SHP77 (cell line): Measurements from ENCODE around the gene NUBPL.

ENCODE experiments used
- DNase-seq, 2 experiments: peaks; one replicate each; lab custom pipeline; 2025; lab: John Stamatoyannopoulos, UW

Gene NUBPL, protein sequence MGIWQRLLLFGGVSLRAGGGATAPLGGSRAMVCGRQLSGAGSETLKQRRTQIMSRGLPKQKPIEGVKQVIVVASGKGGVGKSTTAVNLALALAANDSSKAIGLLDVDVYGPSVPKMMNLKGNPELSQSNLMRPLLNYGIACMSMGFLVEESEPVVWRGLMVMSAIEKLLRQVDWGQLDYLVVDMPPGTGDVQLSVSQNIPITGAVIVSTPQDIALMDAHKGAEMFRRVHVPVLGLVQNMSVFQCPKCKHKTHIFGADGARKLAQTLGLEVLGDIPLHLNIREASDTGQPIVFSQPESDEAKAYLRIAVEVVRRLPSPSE

DNA sequence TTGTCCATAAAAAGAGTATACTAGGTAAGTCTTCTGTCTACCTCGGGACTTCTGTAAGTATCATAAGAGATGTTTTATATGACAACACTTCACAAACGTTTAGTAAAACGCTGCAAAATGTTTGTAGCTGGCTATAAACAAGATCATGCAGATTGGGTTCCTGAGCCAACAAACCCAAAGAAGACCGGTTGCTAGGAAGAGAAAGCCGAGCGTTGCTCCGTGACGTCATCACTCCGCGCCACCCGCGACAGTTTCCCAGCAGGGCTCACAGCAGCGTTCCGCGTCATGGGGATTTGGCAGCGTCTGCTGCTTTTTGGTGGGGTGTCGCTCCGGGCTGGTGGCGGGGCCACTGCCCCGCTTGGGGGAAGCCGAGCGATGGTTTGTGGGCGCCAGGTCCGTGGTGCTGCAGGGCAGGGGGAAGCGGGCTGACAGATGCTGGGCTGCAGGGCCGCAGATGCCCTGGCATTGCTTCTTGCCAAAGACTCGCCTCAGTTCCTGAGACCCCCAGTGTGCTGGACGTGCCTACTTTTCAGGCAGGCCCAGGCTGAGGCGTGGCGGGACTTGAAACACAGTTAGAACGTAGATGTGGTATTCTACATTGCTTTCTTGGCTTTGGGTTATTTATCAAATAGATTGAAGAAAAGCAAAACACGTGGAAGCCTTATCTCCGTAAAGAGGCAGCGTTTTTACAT, at the start of gene NUBPL:
NUBPL (plus strand) TSS at position 250 of the 692 bp plus-strand sequence; CDS start at position 286, 36 bp downstream.
- peak; percentile 94 to 95 for DNase-seq

DNA sequence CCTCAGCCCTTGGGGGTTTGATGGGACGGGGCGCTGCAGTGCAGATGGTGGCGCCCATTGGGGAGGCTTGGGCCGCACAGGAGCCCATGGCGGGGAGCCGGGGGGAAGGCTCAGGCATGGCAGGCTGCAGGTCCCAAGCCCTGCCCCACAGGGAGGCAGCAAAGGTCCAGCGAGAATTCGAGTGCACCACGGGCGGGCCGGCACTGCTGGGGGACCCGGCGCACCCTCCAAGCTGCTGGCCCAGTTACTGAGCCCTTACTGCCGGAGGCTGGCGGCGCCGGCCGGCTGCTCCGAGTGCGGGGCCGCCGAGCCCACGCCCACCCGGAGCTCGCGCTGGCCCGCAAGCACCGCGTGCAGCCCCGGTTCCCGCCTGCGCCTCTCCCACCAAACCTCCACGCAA, 34.1 kb upstream of the NUBPL start:
- no peak for DNase-seq

DNA sequence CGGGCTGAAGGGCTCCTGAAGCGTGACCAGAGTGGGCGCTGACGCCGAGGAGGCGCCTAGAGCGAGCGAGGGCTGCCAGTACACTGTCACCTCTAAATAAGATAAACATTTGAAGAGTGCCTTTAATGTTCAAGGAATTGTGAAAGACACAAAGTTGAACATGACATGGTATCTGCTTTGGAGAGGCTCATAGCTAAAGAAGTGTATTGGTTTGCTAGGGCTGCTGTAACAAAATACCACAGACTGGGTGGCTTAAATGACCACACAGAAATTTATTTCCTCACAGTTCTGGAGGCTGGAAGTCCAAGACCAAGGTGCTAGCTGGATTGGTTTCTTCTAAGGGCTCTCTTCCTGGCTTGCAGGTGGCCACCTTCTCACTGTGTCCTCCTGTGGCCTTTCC, 33.7 kb upstream of the NUBPL start:
- no peak for DNase-seq

DNA sequence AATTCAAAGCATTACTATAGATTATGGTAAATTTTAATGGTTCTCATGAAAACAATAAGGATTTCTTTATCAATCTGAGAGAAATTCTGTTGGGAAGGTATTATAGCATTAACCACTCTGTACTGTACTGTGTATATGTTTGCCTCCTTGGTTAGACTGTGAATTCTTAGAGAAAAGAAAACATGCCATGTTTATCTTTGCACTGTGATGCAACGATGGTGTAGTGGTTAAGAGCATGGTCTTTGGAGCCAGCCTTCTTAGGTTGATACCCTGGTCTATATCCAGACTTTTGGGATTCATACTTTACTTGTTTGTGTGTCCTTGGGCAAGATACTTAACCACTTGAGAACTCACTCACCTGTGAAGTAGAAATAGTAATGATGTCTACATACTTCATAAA, 32.2 kb upstream of the NUBPL start:
- no peak for DNase-seq

DNA sequence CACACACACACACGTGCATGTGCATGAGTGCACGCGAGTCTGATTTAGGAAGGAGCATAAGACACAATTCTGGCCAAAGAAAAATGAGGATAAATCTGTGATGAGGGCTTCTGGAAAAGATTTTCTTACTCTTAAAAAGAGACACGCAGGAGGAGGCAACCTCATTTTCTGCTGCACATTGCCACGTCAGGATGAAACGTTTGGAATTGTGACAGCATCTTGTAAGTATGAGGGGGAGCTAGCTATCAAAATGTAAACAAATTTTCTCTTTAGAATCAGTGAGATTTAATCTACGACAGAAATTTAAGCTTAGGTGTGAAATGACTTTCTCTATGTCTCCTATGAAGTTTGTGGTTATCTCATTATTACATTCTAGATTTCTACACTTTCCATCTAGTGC, 31.1 kb upstream of the NUBPL start:
- DNase-seq = no peak

DNA sequence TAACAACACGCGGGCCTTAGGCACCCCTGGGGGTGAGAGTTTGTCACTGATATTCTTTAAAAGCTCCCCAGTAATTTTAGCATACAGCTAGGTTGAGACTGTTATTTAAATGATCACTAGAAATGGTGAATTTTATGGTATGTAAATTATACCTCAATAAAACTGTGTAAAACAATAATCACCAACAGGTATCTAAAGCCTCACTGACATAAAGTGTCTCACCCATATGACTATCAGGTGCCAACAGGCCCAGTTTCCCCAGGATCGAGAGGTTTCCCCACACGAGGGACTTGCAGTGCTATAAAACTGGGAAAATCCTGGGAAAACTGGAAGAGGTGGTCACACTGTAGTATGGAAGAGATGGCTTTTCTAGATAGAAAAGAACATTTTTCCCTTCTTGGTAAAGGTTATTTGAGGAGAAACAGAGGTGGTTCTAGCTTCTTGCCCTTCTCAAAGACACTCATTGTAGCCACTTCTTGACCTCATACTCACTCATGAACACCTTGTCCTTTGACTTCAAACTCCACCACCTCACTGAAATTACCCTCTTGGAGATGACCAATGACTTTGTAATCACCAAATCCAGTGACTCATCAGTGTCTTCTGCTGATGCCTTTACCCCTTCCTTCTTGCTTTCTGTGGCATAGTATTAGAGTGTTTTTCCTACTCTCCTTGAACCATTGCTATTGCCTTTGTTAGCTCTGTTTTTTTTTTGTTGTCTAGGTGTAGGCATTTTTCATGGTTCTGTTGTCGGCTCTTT, 24.8 kb upstream of the NUBPL start:
- DNase-seq = no peak

DNA sequence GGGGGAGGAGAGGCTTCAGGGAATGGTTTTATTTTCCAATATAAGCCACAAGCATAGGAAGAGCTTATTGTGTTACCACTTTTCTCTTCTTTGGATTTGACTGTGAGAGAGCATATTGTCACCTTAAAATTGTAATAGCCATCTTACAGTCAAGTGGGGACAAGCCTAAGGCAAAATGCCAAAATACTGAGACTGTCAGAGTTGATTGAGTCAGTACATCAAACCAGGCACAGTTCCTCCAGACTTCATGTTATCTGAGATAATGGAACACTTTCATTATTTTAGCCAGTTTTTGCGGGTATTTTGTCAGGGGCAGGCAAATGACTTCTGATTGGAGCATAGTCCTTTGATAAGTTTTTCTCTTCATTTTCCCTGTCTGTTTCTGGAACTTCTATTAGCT, 19.5 kb upstream of the NUBPL start:
- DNase-seq = no peak

DNA sequence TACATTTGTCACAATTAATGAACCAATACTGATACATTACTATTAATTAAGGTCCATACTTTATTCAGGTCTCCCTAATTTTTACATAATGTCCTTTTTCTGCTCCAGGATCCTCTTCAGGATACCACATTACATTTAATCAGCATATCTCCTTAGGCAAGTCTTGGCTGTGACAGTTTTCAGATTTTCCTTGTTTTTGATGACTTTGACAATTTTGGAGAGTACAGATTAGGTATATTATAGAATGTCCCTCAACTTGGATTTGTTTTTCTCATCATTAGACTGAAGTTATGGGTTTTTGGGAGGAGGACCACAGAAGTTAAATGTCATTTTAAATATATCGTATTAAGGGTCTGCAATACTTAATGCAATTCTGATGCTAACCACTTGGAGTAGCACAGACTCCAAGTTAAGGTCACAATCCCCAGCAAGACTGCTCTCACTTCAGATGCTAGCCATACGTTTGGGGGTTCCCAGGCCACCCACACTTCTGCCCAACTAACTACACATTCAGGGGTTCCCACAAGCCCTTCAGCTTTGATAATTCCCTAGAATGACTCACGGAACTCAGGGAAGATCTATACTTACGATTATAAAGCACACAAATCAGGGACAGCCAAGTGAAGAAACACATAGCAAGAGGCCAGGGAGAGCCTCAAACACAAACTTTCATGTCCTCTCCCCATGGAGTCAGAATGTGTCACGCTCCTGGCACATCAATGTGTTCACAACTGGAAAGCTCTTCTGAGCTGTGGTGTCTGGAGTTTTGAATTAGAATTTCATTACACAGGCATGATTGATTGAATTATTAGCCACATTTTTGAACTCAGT, 17.0 kb upstream of the NUBPL start:
- DNase-seq = no peak

DNA sequence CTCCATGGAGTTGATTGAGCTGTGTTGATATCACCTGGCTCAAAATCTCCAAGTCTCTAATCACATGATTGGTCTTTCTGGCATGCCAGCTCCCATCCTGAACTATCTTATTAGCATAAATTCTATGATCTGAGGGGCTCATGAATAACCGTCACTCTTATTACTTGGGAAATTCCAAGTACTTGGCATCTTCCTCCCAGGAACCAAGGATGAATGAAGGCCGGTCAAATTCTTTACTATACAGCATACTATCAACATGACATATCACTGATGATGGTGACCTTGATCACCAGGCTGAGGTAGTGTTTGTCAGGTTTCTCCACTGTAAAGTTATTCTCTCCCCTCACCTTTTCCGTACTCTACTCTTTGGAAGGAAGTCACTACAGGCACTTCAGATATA, 16.4 kb upstream of the NUBPL start:
- no peak for DNase-seq

DNA sequence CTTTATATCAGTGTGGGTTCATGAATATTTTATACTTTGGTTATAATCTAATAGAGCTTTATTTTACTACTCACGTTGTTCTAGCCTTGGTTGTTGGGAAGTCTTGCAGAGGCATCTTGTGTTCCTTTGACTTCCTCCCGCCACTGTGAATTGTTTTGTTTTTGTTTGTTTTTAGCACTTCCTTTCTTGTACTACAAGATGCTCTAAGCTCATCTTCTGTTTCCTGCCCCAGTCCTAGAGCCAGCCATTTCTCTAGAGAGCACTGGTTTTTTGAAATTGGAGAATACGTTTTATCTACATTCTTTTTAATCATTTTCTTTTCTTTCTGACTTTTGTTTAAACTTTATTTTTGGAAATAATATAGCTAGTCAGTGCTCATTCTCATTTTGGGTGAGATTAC, 15.9 kb upstream of the NUBPL start:
- DNase-seq = no peak

DNA sequence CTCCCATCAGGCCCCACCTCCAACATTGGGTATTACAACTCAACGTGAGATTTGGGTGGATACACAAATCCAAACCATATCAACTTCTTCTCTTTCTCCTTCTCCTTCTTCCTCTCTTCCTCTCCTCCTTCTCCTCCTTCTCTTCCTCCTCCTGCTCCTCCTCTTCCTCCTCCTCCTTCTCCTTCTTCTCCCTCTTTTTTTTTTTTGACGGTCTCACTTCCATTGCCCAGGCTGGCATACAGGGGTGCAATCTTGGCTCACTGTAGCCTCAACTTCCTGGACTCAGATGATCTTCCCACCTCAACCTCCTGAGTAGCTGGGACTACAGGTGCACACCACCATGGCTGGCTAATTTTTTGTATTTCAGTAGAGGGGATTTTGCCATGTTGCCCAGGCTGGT, 11.4 kb upstream of the NUBPL start:
- no peak for DNase-seq

DNA sequence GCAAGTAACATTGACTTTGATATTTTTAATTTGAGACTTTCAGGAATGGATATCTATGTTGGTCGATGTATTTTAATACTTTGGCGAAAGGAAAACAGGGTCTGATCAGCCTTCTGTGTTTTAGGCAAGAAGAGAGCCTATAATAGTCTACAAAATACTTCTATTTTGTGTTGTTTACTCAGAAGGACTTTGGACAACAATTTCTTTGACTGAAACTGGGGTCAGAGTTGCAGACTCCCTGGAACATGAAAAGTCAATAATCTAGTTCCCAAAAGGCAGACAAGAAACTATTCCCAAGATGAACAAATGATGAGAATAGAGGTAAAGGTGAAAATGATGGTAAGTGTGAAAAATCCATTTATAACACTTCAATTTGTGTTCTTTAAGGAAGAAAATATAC, 10.6 kb upstream of the NUBPL start:
- no peak for DNase-seq

DNA sequence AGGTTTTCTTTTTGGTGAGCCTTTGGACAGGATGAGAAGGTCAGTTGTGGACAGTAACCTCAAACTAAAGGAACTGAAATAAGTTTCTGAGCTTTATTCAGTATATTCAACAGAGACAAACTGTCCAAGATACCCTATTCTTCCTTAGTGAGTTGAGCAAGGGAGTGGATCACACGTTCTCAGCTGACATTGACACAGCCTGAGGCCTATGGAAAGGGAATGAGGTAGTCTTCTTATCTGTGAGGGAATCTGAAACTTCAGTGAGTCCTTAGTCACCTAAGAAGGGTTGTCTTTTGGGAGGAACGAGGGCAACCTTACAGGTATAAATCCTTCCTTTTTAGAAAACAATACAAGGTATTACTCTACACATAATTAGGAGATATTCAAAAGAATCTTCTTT, 5.0 kb upstream of the NUBPL start:
- no peak for DNase-seq

DNA sequence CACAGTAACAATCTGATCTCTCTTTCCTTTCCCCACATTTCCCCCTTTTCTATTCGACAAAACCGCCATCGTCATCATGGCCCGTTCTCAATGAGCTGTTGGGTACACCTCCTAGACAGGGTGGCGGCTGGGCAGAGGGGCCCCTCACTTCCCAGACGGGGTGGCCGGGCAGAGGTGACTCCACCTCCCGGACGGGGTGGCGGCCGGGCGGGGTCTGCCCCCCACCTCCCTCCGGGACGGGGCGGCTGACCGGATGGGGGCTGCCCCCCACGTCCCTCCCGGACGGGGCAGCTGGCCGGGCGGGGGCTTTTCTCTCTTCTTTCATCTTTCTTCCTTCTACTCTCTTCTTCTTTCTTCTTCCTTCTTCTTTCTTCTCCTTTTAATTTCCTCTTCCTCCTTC, 1.3 kb upstream of the NUBPL start:
- no peak for DNase-seq

DNA sequence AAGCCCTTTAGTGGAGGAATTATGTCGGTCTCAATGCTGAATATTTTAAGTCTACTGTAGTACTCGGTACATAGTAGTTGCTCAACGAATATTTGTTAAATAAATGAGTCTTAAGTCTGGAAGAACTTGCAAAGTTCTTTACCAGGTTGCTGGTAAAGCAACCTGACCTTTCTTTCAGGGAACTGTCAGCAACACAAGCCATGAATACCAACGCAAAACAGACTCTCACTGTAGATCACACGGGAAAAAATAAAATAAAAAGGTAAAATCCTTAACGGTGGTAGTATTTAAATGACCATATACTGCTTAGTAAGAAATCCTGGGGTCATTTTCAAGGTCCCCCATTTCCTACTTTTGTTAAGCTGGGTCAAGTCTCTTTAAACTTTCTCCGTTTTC, 447 bp upstream of the NUBPL start:
- no peak for DNase-seq

DNA sequence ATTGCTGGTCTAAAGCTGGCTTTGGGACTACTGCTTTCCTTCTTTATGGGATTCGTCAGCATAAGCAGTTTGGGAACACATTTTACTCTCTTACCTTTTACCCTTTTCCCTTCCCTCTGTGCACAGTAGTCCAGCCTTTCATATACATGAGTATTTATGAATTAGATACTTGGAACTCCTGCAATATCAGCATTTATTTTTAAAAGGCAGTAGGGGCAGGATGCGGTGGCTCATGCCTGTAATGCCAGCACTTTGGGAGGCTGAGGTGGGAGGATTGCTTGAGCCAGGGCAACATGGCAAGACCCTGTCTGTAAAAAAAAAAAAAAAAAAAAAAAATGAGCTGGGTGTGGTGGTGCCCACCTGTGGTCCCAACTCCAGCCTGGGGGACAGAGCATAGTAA, 3.0 kb downstream of the NUBPL start:
- DNase-seq = no peak

DNA sequence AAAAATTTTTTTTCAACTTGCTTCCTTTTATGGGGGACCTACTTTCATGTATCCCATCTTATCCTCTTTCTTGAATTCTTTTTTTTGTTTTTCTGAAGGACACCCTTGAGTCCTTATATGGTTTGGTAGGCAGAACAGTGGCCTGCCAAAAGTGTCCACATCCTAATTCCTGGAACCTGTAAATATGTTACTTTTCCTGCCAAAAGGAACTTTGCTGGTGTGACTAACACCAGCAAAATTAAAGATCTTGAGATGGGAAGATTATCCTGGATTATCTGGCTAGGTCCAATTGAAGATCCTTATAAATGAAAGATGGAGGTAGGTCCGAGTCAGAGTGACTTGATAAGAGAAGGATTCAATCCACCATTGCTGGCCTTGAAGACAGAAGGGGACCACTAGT, 5.3 kb downstream of the NUBPL start:
- no peak for DNase-seq

DNA sequence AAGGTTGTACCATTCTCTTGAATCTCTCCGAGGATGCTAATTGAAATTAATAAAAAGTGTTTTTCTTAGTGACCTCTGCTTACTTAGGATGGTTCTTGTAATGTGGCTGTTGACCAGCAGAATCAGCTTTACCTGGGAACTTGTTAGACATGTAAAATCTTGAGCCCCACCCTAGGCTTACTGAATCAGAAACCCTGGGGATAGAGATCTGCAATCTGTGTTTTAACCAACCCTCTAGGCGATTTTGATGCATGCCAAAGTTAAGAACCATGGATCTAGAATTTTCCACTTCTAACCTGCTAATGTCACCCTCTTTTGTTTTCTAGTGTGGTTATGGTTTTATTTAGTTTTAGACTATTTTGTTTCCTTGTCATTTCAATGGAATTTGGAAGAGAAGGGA, 6.5 kb downstream of the NUBPL start:
- DNase-seq = no peak

DNA sequence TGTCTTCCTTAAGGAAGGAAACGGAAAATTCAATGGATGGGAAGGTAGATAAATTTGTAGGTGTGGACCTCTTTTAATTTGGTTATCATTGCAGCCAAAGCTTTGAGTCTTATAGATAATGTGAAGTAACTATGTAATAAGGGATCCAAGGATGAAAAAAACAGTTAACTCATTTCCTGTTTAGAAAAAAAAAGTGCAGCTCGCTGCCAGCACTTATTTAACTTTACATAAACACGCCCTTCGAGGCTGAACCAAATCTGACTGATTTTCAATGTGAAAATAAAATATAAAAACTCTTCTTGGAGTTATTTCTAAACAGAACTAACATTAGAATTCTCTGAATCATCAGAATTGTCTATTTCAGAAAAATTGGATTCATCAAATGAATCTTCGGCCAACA, 7.0 kb downstream of the NUBPL start:
- no peak for DNase-seq

DNA sequence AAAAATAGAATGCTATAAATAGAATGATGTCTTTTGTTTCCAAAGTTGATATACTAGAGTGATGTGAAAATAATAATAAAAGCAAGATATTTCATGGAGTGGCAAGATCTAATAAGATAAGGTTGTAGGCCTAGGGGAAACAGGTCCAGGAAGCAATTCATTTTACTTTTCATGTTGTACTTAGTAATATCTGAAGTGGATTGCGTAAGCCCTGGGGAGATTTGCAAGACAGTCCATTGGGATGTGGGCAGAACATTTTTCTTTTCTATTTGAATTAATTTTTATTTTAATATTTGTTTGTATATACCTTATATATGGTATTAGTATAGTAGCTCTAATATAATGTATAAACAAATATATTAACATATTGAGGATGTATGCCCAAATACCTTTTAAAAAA, 7.5 kb downstream of the NUBPL start:
- no peak for DNase-seq

DNA sequence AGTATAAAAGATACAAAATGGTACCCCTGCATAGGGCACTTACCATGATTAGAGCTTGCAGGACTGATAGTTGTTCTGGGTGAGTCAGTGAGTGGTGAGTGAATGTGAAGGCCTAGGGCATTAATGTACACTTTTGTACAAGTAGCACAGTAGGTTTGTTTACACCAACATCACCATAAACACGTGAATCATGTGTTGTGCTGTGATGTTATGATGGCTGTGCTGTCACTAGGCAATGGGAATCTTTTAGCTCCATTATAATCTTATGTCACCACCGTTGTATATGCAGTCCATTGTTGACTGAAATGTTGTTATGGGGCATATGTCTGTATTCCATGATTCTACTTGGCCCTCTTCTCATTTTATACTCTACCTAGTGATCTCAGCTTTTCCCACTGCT, 11.8 kb downstream of the NUBPL start:
- no peak for DNase-seq

DNA sequence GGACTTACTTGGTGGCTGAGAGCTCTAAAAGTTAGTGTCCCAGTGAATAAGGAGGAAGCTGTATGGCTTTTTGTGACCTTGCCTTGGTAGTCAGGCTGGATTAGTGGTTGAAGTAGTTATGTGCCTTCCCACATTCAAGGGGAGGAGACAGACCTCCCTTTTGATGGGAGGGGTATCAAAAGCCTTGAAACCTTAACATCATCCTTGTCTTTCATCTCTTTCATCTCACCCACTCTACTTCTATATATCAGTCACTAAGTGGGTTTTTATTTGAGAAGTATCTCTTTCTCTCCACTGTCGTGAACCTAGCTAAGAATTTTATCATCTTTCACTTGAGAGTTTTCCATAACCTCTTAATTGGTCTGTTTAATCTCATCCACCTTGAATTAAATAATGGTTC, 15.7 kb downstream of the NUBPL start:
- DNase-seq = no peak
